Middle frontal gyrus (tissue), 1 donor: ENCODE results near the gene COX10.
"Not testable (repeated sequence)": the region's sequence is repeated elsewhere in the genome, so short reads cannot be mapped to it uniquely, and the experiment has no call there.

Experiments used
- DNase-seq: peaks from one replicate; pipeline ENCODE4 v3.0.0-alpha.2; 2015; ENCODE audit warnings: low spot score; ENCODE audit errors: extremely low spot score

COX10 gene

GRCh38 chr17:14176989-14177388 is 107.7 kb downstream of the COX10 start:
- DNase-seq, result not testable (repeated sequence)

- DNase-seq, result not testable (repeated sequence)
Measured at GRCh38 chr17:14177801-14178200, 108.5 kb downstream of the COX10 start.

DNA sequence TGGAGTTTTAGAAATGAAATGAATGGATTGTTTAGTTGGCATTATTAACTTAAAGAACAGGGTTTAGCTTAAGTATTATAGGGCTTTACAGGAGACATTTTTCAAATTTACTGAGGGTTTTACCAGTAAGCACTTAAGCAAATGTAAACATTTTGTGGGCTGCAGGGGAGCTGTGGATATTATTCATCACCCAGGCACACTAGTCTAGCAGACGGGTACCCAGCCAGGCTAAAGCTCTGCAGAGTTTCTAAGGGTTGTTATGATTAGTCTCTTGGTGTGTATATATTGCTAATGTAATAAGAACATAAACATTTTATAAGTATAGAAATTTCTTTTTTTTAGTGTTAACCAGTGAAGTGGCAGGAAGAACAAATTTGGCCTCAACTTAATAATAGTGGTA is 110.6 kb downstream of the COX10 start:
- not testable (repeated sequence) for DNase-seq

DNA sequence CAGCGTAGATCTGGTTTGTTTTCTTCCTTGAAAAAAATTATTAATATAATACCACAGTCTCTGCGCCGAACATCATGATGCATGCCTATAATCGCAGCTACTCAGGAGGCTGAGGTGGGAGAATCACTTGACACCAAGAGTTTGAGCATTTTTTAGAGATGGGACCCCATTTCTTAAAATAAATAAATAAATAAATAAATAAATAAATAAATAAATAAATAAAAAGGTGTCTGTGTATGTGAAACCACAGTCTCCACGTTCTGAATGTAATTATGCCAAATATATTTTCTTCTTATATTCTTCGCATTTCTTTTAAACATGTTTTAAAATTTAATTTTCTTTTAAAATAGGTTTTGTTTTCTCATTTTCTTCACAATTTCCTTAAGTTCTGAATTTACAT is 112.8 kb downstream of the COX10 start:
- not testable (repeated sequence) for DNase-seq

- not testable (repeated sequence) for DNase-seq
Measured at GRCh38 chr17:14184536-14184935, 115.2 kb downstream of the COX10 start.

DNA sequence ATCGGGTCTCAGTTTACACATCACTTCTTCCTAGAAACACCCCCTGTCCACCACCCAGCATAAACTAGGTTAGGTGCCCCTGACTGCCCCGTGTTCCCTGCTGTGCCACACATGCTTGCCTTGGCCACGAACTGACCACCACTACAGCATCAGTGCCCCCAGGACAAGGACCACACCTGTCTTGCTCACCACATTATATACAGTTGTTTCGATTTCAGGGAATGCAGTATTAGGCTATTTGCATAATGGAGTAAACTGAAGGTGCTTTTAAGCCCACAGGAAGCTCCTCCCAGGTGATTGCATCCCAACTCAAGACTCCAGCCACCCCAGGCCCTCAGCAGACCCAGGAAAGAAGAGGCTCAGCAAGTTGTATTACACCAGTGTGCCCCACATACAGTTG is 117.1 kb downstream of the COX10 start:
- not testable (repeated sequence) for DNase-seq

- DNase-seq, result not testable (repeated sequence)
Measured at GRCh38 chr17:14190774-14191173, 121.5 kb downstream of the COX10 start.

GRCh38 chr17:14191469-14191868 is 122.2 kb downstream of the COX10 start:
- not testable (repeated sequence) for DNase-seq

DNA sequence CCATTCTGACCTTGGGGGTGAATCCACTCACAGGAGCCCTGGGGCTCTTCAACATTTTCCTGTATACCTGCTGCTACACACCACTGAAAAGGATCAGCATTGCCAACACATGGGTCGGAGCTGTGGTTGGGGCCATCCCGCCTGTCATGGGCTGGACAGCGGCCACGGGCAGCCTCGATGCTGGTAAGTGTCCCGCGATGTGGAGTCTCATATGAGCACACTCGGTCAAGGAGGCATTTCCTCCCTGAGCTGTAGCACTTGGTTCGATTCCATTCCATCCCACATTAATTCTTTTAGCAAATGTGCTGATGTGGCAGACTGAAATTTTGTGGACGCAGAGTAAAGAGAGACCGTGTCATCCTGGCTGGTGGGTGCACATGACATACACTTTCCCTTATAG is 122.7 kb downstream of the COX10 start:
- DNase-seq, result not testable (repeated sequence)

DNA sequence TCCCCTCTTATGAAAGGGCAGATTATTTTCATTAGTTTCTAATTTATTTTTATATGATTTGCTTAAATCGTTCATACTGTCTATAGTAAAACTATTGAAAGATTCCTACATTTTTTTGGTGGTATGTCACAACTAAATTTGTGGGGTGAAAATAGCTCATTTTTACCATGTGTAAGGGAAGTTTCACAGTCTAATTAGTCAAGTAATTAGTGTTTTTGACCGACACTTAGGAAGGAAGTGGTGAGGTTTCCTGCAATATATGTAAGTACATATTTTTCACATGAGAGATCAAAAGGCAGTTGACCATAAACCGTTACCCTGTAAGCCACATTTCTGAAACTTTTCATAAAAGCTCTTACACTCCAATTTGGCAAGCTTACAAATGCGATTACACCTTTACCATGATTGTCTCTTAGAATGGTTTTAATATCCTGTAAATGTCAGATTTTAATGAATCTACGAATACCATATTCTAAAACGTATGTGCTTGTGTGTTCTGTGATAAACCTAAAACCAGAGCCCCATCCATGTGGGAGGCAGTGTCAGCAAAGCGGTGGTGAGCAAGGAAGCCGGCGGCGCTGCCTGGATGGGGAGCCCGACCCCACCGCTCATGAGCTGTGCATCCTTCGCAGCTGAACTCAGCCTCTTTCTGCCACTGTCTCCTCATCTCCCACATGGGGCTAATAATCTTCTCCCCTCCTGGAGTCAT is 123.5 kb downstream of the COX10 start:
- not testable (repeated sequence) for DNase-seq

- no peak for DNase-seq
Measured at GRCh38 chr17:14196377-14196997, 127.2 kb downstream of the COX10 start.

DNA sequence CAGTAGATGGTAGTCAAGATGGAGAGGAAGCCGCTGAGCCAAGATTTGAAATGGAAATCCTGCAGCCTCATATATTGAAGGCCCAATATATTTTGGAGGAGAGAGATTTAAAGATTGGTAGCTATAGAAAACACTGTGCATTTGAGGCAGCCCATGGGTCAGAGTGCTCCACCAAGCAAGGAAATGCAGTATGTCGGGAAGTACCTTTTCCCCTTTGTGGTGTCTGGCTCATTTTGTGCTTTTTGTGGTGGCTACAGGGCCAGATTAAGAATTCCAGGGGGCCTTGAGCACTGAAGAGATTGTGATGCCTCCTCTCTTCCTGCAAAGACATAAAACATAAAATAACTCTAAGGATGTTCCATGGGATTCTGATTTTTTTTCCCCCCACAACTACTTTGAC is 127.8 kb downstream of the COX10 start:
- no peak for DNase-seq

DNA sequence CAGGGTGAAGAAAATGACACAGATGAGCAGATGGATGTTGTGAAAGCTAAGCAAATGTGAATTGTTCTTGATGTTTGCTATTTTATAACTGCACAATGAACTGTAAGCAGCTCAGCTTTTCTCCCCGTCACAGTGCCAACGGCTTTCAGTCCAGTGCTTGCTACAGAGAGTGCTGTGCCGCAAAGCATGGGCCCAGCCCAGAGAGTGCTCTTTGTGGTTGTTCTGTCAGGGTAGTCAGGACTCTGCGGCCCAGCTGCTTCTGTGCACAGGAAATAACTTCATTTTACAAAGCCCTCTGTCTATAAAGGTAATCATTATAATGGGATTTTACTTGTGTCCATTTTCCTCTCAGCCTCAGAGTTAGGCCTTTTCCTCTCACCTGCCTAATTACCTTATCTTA is 128.3 kb downstream of the COX10 start:
- no peak for DNase-seq

DNA sequence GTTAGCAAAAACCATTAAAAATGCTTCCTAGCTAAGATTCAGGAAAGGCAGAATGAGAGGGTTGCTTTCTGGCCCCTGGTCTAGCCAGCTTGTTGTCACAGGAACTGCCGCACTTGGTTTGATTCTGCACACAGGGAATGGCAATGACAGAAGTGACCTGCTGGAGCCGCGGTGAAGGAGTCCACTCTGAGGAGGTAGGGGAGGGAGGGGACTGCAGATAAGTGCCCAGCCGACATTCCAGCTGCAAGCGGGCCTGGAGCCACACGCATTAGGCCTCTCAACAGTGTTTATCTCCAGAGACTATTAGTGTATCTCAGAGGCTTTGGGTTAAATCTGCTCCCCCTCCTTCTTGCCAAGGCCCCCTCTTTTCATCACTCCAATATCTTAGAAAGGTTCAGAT is 128.7 kb downstream of the COX10 start:
- DNase-seq, result no peak

DNA sequence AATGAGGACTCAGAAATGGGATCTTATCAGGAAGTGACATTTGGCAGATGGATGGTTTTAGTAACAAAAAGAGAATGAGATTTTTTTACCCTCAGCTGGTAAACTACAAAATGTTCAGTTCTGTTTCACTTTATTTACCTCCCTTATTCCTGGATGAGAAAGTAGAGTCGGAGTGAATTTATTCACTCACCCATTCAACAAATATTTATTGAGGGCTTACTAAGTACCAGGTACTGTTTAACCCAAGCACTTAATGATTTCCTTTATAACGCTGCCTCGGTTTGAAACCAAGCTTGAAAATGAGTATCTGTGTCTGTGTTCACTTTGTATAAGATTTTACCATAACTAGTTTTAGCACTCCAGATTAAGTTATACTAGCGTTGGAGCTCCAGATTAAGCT is 129.3 kb downstream of the COX10 start:
- DNase-seq, result no peak

DNA sequence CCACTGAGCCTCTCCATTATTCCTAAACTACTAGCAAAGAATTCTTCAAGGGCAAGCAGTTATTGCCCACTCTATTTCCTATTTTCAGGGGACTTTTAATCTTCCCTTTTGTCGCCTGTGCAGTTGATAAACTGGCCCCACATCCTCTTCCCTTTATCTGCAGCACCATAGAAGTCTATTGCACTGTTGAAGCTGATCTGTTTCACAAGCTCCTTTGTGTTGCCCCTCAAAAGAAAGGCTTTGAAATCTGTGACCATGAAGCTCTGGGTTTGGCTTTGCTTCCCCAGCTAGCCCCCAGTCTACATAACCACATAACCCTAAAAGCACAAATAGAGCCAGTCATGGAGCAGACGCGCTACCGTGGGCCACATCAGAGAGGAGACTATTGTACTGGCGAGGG is 130.3 kb downstream of the COX10 start:
- no peak for DNase-seq

DNA sequence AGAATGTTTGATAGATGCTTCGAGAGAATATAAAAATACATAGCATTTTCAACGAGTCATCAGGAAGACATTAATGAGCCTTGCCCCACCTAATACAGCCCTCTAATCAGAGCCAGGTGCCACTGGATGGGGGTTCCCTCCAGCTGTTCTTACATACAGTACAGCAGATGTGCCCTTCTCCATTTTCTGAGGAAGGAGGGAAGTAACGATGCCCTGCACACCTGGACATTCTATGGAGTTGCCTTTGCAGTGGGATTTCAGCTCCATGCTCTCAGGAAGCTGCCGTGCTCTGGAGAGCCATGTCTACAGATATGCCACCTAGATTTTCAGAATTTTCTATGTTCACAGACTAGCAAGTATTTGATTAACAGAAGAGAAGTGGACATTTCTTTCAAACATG is 131.1 kb downstream of the COX10 start:
- DNase-seq, result no peak

- no peak for DNase-seq
Measured at GRCh38 chr17:14201021-14201987, 132.0 kb downstream of the COX10 start.

DNA sequence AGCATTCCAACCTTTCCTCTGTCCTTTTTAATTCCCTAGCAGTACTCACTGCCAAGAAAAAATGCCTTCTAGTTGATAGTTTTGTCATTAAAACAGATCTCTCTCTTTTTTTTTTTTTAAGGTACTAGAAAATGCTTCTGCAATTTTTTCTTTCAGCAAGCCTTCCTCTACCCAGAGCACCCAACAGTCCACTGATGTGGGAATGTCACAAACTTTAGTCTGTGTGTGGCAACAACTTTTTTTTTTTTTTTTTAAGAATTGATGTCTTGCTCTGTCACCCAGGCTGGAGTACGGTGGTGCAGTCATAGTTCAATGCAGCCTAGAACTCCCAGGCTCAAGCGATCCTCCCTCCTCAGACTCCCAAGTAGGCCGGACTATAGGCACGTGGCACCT is 132.7 kb downstream of the COX10 start:
- no peak for DNase-seq

- no peak for DNase-seq
Measured at GRCh38 chr17:14202388-14203166, 133.3 kb downstream of the COX10 start.

GRCh38 chr17:14203388-14203787 is 134.1 kb downstream of the COX10 start:
- DNase-seq, result no peak
